Measurements from ENCODE around the gene MBD5.
"Not testable (repeated sequence)": the region's sequence is repeated elsewhere in the genome, so short reads cannot be mapped to it uniquely, and the experiment has no call there.

The MBD5 gene

DNA sequence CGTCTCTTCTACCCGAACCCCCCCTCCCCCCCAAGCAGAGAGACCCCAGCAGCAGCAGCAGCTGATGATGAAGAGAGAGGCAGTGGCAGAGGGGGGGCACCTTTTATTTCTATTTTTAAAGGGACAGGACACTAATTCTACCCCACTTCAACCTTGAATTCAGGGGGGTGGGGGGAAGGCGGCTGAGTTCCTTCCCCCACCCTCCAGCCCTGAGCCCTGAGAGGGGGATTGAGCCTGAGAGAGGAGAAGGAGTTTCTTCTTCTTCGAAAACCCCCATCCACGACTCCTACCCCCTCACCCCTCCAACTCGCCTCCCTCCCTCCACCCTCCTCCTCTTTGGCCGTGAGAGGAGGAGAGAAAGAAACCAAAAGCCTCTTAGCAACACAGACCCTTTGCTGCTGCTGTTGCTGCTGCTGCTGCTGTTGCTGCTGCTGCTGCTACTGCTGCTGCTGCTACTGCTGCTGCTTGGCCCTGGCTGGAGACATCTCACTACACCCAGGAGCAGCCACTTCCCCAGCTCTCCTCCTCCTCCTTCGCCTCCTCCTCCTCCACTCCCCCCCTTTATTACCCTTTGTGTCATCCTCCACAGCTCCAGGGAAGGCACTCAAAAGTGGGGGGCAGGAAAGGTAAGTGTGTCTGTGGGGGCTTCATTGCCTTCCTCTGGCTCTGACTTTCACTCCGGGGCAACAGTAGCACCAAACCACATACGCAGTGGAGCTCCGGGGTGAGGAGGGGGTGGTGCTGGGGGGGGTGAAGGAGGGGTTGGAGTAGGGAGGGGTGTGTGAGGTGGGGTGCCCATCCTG lies at the start of gene MBD5:
MBD5 (plus strand) TSS at position 33 of the 803 bp plus-strand sequence.
- peak; percentile 88 for DNase-seq

DNA sequence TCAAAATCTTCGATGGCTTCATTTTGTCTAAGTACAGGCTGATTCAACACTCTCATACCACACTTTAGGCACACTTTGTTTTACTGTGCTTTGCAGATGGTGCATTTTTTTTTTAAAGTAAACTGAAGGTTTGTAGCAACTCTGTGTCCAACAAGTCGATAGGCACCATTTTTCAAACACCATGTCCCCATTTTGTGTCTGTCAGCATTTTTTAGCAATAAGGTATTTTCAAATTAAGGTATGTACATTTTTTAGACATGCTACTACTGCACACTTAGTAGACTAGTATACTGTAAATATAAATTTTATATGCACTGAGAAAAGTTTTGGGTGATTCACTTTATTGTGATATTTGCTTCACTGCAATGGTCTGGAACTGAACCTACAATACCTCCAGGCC lies 44.8 kb upstream of the MBD5 start:
- DNase-seq, result no peak

GRCh38 chr2:147977679-147978078 lies 43.2 kb upstream of the MBD5 start:
- DNase-seq, result no peak

GRCh38 chr2:147980940-147981528 lies 39.9 kb upstream of the MBD5 start:
- no peak for DNase-seq

- no peak for DNase-seq
Measured at GRCh38 chr2:147989102-147989501, 31.8 kb upstream of the MBD5 start.

GRCh38 chr2:147989809-147990403 lies 31.0 kb upstream of the MBD5 start:
- DNase-seq, result peak; percentile 80

- not testable (repeated sequence) for DNase-seq
Measured at GRCh38 chr2:147994965-147995364, 25.9 kb upstream of the MBD5 start.

DNA sequence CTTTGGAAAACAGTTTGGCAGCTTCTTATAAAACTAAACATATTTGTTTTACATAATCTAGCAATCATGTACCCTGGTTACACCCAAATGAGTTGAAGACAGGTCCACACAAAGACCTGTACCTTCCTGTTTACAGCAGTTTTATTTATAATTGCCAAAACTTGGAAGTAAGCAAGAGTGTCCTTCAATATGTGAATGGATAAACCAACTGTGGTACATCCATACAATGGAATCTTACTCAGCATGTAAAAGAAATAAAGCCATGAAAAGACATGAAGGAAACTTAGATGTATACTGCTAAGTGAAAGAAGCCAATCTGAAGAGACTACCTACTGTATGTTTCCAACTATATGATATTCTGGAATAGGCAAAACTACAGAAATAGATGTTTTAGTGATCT lies 24.1 kb upstream of the MBD5 start:
- no peak for DNase-seq

DNA sequence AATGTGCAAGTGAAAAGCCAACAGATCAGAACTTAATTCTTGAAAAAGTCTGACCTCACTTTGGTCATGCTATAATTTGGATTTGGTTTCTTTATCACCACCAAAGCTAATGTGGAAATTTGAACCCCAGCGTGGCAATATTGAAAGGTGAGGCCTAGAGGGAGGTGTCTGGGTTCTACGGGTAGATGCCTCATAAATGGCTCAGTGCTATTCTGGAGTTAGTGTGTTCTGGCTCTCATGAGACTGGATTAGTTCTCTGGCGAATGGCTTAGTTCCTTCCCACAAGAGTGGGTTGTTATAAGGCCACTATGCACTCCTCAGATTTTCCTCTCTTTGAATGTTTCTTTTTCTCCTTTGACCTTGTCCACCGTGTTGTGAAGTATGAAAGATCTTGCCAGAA lies 22.7 kb upstream of the MBD5 start:
- no peak for DNase-seq

DNA sequence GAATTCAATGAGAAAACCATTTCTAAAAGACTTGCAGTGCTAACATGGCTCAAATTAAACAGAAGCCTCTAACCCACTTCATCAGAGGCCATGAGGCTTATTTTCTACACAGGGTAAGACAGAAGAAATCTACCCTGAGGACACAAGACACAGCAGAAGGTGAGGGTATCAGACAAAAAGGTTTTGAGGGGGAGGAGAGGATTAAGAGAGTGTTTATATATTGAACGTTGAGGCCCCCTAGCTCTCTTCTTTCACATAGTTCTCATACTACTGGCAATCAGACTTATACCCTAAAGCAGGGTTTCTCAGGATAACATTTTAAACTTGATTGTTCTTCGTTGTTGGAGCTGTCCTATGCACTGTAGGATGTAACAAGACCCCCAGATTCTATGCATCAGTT lies 21.8 kb upstream of the MBD5 start:
- DNase-seq, result no peak

DNA sequence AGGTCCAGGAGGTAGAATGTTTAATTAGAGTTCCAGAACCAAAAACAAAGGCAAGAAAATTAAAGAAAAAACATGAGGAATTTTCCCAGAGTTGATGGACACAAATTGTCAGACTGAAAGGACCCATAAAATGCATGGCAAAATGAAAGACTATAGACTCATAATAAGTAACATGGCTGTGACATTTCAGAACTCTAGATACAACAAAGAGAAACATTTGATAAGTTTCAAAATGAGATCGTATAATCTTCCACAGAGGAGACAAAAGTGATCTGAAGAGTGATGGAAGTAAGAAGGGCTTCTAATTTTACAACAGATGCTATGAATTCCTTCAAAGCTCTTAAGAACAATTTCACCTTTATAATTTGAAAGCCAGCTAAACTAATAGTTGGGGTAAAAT lies 20.8 kb upstream of the MBD5 start:
- DNase-seq, result no peak

GRCh38 chr2:148002420-148002819 lies 18.5 kb upstream of the MBD5 start:
- DNase-seq, result not testable (repeated sequence)

DNA sequence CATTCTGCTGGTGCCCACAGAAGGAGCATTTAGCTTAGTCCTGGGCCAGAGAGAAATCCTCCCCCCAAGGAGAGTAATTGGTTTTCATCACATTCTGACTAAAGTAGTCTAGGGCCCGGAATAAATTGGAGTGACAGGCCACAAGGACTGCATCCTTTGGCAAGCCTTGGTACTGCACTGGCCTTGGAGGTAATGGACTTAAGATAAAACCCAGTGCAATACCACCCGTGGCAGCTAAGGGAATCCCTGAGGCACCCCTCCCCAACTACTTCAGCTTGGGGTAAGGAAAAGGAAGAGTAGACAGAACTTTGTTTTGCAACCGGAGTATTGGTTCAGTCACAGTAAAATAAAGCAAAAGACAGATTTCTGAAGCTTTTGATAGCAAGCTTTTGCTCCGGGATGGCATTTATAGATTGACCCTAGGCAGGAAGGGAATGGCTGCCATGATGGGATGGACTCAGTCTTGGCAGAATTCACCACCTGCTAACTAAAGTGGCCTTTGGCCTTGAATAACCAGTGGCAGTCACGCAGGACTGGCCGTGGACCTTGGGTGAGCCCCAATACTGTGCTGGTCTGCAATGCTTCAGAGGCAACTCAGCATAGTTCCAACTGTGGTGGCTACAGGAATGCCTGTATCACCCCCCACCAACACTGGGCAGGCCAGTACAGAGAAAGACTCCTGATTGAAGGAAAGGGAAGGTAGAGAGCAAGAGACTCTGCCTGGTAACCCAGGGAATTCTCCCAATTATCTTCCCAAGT lies 14.5 kb upstream of the MBD5 start:
- no peak for DNase-seq

DNA sequence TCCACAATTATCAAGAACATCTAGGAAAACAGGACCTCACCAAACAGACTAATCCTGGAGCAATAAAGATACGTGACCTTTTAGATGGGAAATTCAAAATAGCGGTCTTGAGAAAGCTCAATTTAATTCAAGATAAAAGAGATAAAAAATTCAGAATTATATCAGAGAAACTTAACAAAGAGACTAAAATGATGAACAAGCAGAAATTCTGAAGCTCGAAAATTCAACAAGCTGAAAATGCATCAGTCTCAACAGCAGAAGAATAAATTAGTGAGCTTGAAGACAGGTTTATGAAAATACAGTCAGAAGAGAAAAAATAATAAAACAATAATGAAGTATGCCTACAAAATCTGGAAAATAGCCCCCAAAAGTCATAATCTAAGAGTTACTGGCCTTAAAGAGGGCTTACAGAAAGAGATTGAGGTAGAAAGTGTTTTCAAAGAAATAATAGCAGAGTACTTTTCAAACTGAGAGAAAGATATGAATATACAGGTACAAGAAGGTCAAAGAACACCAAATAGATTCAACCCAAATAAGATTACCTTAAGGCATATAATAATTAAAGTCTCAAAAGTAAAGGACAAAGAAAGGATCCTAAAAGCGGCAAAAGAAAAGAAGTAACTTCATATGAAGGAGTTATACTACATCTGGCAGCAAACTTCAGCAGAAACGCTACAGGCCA lies 13.5 kb upstream of the MBD5 start:
- DNase-seq, result no peak

GRCh38 chr2:148008411-148008810 lies 12.5 kb upstream of the MBD5 start:
- DNase-seq, result not testable (repeated sequence)

GRCh38 chr2:148013876-148014275 lies 7.0 kb upstream of the MBD5 start:
- DNase-seq, result no peak

DNA sequence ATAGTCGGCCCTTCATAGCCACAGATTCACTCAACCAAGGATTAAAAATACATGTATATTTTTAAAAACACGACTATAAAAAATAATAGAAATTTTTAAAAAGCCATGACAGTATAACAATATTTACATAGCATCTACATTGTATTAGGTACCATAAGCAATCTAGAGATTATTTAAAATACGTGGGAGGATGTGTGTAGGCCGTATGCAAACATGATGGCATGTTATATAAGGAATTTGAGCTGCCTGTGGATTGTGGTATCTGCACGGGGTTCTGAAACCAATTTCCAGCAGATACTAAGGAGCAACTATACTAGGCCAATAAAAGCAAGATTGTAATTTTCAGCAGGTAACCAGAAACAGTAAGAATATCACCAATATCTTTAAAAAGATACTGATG lies 6.3 kb upstream of the MBD5 start:
- DNase-seq, result no peak

DNA sequence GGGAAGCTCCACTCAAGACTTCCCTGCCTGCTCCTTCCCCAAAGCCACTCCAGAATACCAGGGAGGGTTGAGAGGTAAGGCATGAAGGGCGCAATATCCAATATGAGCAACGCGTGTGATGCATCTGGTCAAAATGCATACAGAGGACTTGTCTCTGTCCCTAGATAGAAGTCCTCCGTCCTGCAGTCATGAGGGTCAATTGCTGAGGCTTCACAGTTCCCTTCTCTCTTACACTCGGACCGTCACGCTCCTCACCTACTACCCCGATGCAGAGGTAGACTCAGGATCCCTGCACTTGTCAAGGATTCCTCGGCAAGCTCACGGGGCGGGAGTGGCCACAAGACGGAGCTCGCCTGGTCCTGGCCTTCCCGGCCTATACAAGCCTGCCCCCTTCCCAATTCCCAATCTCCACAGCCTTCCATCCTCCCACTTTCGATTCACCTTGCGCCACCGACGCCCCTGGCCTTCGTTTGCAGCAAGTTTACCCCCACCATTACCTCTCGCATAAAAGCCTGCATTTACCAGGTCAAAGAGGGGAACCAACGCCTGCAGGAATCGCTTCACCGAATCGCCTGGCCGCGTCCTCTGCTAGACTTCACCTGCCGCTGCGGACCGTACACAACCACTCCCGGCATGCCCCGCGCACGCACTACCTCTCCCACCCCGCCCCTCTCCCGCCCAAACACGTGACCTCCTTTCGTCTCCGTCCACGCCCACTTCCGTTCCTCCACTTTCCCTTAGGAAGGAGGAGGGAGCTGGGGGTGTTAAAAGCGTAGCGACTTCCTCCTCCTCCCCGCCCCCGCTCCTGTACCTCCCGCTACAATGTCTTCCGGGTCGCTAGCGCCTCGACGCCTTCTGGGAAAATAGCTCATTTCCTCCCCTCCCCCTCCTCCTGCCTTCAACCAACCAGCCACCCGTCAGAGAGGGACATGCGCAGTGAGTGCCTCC lies 506 bp upstream of the MBD5 start, which contains the start of gene ORC4:
ORC4 (minus strand) TSS at position 627 of the 948 bp plus-strand sequence. CDS start 44,779 bp downstream, outside the sequence.
- peak; percentile 99 for DNase-seq

DNA sequence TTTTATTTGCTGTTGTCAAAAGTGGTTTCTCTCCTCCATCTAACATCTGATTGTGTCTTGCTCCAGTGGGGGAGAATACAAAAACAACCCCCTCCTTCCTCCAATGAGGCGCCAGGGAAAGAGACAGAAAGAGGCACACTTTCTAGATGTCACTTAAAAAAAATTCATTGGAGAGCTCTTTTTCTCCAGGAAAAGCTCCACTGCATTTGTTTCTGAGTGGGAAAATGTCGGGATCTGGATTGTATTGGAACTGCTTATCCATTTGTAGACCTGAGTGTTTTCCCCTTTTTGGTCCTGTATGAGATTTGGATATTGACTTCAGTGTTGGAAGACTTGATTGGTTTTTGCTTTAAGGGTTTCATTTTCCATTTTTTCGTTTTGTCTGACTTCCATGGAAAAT lies 995 bp downstream of the MBD5 start:
- peak; percentile 41 for DNase-seq

- DNase-seq, result peak; percentile 25
Measured at GRCh38 chr2:148022351-148022750, 1.5 kb downstream of the MBD5 start.

DNA sequence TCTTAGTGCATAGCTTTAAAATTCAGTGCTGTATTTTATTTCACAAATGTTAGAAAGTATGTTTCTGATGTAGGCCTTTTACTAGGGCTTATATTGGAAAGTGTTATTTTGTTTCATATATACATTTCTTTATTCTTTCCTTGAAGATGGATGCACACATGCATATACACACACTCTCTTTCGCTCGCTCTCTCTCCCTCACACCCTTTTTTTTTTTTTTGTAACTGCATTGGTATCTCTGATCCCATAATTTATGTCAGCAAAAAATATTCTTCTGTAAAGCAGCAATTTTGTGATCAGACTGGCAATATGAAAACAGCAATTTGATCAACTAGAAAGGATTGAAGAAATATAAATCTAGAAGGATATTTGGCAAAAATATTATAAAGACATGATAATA lies 2.0 kb downstream of the MBD5 start:
- no peak for DNase-seq

DNA sequence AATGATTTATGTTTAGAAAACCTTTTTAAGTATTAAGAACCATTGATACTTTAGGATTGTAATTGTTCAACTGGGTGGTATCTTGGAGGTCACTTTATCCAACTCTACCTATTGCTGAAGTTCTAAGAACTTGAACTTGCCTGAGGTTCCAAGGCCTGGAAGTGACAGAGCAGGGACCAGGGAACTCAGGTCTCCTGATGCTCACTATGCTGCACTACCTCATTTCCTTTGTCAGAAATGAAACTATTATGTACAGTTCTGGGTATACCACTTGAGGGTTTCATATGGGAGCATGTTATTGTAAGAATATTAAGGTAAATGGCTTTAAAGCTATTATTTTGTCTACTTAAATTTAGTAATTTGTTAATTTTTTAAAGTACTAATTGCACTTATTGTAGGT lies 3.0 kb downstream of the MBD5 start:
- DNase-seq, result peak; percentile 50

Data from OCI-M1 (cell line).